HG03060 (cell line): ENCODE results near the gene RPS6KA5.

ENCODE experiments used
- ATAC-seq: cut with Tn5 transposase; IDR thresholded peaks from one replicate; pipeline ENCODE4 v1.9.1; 2021; ENCODE audit warnings: low read depth, moderate number of reproducible peaks; ENCODE audit not compliant: unreplicated experiment

RPS6KA5 gene

DNA sequence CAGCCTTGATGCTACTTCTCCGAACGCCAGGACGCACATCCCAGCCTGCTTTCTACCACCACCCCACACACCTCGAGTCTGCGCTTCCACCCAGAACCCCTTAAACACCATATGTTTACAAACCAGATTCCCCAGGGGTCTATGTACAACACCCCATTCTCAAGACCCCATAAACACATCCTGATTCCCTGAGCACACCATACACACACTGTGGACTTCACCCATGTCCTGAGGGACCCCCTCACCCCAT is 244.9 kb downstream of the RPS6KA5 start:
- ATAC-seq: no peak

DNA sequence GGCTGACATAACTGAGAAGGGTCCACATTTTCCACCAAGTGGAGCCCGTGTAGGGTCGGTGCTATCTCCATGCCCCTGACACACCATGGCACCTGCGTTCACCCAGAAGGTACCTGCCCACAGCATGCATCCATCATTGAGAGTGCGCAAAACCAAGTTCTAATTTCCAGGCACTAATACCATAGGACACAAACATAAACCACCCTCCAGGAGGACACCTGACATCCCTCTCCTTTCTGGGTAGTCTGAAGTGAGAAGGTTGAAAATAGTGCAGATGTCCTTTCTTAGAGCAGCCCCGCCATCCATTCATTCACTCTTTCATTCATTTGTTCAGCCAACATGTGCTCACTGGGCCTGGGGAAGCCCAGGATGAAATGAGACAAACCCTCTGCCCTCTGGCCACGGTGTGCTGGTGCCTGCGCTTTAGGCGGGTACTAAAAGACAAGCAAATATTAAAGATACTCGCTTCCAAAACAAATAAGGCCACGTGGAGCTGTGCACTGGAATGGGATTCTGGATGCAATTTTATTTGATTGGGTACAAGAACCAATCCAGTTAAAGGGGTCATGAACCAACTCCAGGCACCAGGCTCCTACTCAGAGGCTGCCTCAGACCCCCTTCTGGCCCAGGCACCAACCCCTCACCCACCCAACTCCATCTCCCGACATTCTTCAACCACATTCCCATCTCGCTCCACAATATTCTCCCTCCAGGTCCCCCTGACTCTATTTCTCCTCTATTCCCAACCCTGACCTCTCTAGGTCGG is 245.5 kb downstream of the RPS6KA5 start:
- no peak for ATAC-seq

DNA sequence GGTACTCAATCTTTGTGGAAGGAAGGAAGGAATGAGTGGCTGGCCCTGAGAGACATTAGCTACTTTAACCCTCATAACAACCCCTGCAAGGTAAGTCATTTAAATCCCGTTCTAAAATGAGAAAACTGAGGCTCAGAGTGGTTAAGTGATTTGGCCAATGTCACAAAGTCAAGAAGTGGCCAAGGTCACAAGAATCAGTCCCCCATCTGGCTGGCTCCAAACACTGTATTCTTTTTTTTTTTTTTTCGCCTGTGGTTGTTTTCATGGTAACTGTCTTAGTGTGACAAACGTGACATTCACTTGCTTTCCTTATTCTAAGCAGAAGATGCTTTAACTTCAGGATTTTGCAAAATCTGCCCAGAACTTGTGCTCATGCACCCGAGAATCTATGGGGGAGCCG is 247.0 kb downstream of the RPS6KA5 start:
- ATAC-seq: no peak

DNA sequence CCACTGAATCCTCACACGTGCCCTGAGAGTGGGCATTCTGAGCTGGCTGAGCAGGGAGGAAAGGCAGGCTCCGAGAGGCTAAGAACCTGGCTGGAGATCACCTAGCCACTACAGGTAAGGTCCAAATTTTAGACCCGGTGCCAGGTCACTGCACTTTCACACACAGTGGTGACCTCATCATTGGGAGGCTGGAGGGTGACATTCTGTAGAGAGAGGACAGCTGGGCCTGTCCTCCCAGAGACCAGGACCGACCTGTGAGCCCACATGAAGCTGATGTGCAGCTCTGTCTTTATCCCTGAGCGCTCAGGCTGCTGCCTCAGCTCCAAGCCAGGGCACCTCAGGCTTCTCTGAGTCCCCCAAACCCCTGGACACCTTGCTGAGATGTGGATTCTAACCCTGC is 248.3 kb downstream of the RPS6KA5 start:
- no peak for ATAC-seq

DNA sequence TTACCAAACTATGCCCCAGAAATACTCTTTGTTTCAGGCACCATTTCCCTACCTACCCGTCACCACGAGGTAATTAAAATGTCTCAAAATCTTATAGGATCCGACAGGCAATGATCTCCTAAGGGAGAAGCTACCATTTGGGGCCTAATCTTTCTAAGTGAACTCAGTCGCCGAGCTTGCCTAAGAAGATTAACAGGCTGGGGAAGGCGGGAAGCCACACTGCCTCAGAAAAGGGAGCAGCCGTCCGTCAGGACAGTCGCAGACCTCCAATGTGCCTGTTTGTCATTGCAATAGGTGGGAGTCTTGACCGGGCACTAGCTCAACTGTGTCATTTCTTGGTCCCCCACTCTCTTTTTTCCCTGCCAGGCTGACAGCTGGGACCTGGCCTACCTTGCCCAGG is 248.8 kb downstream of the RPS6KA5 start:
- ATAC-seq: no peak

DNA sequence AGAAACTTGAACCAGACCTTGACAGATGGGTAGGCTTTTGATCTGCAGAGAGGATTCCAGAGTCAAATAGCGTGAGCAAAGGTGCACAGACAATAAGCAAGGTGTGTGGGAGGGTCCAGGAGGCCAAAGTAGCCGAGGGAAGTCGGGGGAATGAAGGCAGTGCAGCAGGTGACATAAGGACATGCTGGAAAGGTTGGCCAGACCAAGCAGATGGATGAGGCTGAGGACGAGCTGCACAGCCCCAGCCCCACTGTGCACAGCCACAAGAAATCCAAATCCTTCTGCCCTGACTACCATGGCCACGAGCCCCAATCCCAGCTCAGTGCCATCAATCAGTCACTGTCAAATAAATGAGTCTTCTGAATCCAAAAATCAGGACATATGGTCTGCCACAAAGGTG is 249.6 kb downstream of the RPS6KA5 start:
- ATAC-seq: no peak

DNA sequence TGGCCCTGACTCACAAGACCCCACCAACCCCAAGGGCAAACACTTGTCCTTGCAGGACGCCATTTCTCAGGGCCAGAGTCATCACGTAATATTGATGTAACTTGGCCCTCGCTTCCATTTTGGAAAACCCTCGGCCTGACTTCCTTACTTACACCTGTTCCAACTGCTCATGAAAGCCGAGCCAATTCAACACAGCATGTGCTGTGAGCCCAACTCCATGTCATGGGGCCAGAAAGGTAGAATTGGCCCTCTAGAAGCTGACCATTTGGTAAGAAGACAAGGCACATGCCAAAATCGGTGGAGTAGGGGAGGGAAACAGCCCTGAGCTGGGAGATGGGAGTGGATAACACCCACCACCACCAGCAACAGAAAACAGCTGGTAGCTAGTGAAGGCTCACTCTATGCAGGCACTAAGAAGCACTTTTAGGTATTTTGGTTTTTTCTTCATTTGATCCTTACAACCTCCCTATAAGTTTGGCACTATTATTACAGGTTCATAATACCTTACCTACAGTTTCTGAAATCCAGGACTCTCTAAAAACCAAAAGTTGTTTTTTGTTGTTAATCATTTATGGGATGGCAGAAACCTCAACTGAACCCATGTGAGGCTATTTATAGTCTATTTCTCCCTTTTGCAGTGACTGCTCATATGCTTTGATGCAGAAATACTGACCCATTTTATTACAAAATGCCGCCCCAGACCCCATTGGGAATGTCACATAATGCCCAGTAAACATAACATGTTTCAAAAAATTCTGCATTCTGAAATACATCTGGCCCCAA is 250.7 kb downstream of the RPS6KA5 start:
- no peak for ATAC-seq

DNA sequence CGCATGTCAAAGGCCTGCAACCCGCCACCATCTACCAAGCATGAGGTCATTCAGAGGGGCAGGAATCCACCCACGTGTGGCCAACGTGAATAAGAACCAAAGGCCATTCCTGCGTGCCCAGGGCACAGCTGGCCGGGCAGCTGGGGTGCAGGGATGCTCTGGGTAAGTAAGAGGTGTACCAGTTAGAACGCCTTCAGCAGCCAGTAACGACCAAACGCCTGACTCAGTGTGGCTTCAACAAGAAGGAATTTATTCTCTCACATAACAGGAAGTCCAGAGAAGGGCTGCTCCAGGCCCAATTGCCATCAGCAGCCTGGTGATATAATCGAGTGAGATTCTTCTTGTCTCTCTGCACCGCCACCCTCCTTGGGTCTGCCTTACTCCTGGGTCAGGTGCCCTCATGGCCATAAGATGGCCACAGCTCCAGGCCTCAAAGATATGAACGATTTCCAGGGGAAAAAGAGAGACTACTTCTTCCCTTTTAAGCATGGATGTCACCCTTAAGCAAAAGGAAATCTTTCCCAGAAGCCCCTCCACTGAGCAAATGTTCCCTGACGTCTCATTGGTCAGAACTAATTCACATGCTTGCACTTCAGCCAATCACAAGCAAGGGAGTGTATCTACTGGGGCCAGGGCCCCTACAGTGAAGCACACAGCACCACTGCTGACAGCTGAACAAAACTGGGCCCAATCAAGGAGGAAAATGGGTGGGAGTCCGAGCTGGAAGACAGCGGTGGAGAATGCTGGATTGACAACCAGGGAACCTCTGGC is 251.5 kb downstream of the RPS6KA5 start:
- no peak for ATAC-seq

DNA sequence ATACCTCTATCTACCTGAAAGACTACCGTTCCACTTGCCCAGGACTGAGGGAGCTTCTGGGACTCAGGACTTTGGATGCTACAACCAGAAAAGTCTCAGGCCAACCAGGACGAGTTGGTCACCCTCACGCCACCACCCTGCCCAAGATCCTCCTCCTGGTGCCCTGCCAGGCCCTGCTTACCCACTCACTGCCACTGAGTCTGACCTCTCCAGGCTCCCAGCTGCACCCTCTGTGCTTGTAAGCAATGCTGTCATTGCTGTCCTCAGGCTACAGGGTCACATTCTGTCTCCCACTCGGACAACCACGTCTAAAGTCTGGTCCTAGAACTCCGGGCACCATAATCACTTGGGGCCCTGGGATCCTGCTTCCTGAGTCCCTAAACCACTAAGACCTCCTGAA is 253.4 kb downstream of the RPS6KA5 start:
- no peak for ATAC-seq

DNA sequence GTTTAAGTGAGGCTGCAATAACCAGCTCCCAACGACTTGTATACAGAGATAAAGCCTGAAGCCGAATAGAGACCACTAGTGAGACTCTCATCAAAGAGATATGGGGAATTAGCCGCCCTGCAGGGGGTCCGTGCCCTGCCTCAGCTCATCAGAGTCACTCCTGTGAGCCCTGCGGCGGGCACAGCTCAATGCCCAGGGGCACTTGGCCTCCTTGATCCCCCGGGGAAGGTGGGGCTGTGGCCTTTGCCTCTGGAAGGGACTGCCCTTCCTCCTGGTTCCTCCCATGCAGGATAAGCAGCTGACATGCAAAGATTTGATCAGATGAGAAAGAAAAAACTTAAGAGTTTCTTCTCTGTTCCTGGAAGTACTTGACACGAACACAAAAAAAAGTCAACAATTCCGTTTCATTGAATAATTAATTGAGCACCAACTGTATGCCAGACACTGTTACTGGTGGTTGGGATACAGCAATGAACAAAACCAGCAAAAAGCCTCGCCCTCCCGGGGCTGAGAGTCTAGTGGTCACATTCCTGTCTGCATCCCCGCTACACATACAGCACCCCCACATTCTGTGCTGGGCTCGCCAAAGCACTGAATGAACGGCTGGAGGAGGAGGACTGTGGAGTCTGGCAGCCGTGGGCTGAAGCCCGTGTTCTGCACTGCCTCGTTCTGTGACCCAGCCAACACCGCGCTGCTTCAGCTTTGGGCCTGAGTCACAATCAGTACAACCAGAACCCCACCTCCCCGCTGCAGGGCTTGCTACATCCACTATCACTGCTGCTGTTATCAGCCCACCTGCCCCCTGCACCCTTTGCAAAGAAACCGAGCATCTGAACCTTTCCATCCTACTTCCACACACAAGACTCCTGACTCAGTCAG is 254.5 kb downstream of the RPS6KA5 start:
- ATAC-seq: no peak

DNA sequence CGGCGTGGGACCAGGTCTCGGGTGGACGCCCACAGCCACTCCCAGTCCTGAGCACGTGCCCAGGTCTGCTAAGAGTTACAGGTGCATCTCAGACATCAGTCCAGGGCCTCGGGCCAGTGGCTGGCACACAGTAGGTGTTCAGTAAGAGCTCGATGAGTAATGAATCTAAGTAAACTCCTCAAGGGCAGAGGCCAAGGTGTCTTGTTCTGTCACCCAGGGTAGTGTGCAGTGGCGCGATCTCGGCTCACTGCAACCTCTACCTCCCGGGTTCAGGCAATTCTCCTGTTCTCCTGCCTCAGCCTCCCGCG is 255.4 kb downstream of the RPS6KA5 start:
- no peak for ATAC-seq

DNA sequence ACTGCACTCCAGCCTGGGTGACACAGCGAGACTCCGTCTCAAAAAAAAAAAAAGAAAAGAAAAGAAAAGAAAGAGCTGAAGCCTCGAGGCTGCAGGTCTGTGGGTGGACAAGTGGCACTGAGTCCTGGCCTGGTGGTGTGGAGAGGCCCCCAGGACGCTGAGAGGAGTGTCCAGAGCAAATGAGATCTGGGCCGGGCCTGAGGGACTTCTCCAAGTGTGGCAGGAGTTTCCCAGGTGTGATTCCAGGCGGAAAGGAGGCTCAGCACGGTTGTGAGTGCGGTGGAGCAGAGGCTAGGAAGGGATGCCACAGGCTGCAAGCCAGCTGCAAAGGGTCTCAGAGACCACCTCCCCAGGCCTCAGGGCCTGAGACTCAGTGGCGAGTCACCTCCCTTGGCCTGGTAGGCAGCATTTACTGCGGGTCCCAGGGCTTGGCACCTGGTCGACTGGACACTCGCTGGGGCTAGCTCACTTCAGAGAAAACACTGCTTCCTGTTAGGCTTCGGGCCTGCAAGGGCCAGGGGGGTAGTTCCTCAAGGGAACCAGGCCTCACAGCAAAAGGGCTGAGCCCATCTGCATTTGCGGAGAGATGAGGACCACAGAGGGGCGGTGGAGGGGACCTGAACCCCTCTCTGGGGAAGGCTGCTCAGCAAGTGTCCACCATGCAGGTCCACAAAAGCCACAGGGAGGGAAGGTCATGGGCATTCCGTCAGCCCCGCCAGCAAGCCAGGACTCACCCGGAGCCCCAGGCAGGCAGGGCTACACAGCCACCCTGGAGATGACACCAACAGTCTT is 256.0 kb downstream of the RPS6KA5 start:
- no peak for ATAC-seq

DNA sequence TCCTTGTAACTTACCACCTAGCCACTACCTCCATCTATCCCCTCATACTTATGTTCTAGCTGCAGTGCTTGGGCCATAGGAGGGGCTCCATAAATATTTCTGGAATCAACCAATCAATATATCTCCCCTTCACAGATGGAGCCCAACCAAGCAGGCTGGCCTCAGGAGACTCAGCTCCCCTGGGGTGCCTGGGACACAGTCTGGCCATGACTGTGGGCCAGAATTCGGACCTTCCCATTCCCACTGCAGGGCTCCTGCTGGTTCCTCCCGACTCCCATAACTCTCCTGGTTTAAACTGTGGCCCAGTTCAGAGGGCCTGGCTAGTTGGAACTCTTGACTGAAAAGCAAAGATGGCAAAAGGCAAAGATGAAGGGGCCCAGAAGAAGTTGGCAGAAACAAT is 257.2 kb downstream of the RPS6KA5 start:
- no peak for ATAC-seq

DNA sequence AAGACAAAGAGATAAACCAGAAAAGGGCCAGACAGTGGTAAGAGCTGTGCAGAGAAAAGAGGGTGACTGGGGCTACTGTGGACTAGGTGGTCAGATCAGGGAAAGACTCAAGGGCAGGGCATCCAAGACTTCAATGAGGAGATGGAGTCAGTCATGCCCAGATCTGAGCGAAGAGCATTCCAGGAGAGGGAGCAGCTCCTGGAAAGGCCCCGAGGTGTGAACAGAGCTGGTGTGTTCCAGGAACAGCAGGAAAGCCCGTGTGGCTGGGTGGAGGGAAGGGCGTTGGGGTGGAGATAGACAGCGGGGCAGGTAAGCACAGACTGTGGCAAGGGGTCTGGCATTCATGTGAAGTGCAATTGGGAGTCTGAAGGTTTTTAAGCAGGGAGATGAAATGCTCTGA is 261.0 kb downstream of the RPS6KA5 start:
- no peak for ATAC-seq

DNA sequence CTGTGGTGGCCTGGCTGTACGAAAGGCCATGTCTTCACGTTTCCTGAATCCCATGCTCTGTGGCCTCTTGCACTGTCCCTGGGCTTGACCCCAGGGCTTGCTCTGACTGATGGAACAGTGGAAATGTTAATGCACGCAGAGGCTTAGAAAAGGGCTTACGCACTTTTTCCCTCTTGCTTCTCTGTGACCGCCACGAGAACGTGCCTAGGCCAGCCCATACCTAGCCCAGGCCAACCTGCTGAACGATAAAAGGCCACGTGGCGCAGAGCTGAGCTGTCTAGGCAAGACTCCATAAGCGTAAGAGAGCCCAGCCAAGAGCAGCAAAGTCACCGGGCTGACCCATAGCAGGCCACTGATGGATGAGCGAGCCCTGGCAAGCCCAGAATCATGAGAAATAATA is 262.5 kb downstream of the RPS6KA5 start:
- ATAC-seq: no peak
